Measurements from ENCODE around the gene CROCC.
"Not testable (repeated sequence)": the region's sequence is repeated elsewhere in the genome, so short reads cannot be mapped to it uniquely, and the experiment has no call there.

GRCh38 chr1:16929146-16930041 lies 7.7 kb downstream of the CROCC start:
- TF ChIP-seq CTCF (conservative IDR thresholded peaks at IDR 0.05; ENCODE audit: low read depth in 2 of 2); CREB1 (CRISPR knock-in tag; IDR thresholded peaks at IDR 0.05; ENCODE audit: low read depth); REST (IDR thresholded peaks at IDR 0.05; ENCODE audit: unreplicated experiment); EZH2 (IDR thresholded peaks at IDR 0.05; ENCODE audit: low read depth, unreplicated experiment); POLR2AphosphoS5 (IDR thresholded peaks at IDR 0.05; ENCODE audit: low read depth); EZH2phosphoT487 (IDR thresholded peaks at IDR 0.05; ENCODE audit: unreplicated experiment); JUNB (IDR thresholded peaks at IDR 0.05; ENCODE audit: unreplicated experiment); ZNF114 (CRISPR knock-in tag; IDR thresholded peaks at IDR 0.05): not testable (repeated sequence)
